Measurements from ENCODE around the gene TMEM72.

Gene TMEM72

GRCh38 chr10:44969854-44970253 is 58.7 kb downstream of the TMEM72 start:
- DNase-seq: no peak

DNA sequence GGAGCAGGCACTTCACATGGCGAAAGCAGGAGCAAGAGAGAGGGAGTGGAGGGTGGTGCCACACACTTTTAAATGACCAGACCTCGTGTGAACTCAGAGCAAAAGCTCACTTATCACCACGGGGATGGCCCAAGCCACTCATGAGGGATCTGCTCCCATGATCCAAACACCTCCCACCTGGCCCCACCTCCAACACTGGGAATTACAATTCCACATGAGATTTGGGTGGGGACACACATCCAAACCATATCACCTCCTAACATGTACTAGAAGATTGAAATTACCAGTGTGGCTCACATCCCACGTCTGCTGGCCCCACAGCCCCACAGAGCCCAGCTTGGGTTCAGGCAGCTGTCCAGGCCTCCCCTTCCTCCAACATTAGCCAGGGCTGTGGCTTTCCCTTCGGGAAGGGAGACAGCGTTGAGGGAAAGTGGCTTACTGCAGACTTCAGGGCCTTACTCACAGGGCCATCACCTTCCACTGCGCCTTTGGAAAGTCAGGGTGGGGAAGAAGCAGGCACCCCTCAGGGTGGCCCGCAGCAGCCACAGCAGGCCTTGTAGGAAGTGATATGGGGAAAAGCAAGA is 59.8 kb downstream of the TMEM72 start:
- DNase-seq: no peak

DNA sequence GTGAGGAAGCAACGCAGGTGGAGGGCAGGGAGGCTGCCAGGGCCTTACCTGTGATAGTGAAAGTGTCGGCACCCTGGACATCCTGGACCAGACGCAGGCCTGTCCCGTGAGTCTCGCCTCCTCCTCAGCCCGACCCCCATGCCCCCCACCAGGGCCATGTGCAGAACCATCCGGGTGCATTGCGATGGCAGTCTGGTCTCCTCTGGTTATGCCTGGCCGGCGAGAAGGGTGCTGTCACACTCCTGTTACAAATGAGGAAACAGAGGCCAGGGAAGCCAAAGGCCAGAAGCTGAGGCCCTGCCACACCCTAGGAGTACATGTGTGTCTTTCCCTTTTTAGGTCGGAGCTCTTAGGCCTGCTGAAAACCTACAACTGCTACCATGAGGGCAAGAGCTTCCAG is 60.3 kb downstream of the TMEM72 start:
- DNase-seq: no peak

DNA sequence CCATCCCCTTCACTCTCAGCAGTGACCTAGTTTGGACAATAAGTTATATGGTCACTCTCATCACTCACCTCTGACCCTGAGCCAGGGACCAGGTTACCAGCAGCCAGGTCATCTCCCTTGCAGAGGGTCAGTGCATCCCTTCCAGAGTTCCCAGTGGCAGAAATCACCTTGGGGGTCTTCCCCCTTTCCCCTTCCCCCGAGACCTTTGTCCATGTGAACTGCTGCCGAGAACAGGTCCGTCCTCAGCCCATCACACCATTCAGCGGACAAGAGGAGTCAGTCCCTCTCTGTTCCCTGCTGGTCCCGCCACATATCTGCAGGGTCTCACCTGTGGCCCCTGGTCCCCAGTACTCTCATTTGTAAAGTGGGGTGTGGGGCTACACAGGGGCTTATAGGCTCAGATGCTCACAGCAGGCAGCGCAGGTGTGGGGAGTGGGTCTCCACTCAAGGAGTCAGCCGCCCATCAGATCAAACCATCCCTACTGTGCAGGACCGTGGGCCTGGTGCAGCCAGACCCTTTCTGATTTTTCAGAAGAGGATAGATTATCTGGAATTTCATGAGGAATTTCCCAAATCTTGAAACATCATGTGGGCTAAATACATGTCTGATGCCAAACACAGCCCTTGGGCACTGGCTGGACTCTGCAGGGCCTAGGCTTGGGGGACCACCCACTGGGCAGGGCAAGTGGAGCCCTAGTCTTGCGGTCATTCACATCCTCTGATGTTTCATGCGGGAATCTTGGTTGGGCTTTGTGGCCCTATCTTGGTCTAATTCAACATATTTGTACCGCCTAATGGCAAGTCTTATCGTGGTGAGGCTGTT is 61.0 kb downstream of the TMEM72 start:
- no peak for DNase-seq

- no peak for DNase-seq
These were observed 61.8 kb downstream of the TMEM72 start for GRCh38 chr10:44972874-44973306.

DNA sequence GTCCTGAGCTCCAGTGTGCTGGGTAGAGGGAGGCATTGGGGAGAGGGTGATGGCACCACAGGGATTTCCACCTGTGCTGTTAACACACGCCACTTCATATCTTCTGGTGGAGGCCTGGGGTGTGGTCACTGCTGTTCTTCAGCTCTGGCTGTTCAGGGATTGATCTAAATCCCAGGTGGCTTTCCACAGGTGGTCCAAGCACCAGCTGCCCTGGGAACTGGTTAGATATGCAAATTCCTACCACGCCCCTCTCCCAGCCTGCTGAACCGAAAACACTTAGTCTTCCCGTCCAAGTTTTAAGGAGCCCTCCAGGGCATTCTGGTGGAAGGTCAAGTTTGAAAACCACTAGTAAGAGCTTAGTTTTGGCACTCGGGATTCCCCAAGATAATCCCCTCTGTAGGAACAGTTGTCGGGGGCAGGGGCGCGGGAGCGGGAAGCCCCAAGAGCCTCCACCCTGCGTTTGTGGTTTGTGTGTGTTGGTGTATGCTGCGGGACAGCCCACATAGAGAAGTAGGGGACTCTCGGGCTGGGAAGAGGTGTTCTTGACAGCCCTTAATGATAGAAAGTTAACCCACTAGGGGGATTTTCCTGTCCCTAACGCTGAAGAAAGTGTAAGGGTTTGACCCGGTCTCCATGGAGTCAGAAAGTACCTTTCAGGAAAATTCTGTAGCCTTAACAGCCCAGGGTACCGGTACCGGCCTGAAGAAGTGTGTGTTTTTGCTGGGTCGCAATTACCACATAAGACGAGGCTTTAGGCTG is 62.4 kb downstream of the TMEM72 start:
- DNase-seq: no peak

DNA sequence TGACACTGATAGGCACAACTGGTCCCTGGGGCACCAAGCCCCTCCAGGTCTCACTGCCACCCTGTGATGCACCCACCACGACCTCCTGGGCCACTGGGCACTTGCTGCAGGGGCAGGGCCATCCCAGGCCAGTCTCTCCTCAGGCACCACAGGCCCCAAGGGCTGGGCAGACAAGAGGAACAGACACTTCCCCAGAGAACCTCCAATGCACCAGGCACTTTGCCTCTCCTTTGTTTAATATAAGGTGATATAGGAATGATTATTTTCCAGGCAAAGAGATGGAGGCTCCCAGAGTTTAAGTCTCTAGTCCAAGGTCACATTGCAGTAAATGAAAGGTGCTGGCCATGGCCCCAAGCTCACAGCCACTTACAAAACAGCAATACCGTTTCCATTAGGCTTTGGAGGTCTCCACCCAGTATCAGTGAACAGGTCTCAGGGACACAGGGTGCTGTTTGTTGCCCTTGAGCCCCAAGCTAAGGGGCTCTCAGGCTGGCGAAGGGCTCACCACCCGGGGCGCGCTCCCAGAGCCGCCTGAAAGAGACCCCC is 63.0 kb downstream of the TMEM72 start:
- no peak for DNase-seq

DNA sequence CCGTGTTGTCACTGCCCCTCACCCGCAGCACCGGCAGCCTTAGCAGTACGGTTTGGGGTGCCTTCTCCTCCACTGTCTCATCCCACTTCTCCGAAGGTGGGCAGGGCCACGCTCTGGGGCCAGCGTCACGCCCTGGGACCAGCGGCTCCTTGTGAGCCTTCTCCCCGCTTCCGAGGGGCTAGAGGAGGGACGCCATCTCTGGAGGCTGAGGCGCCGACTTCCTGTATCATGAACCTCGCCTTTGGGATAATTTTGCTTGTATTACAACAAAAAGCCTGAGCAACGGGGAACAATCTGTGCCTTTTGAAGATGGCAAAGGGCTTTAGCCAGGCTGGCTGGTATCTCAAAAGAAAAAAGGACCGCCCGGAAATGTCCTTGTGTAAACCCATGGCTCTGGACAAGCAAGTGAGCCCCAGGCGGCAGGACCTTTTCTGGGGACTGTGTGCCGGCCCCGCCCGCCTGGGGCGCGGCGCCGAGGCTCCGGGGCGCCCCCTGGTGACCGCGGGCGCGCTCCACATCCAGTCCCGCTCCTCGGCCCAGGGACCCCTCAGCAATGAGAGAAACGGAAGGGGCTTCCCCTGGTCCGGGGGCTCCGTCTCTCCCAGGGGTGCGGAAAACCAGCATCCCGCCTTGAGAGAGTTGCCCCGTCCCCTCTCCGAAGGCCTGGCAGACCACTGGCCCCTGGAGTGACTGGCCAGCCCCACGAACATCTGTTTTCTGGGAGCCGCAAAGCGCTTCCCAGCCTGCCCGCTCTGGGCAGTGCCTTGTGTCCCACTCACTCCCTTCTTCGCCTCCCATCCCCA is 63.7 kb downstream of the TMEM72 start:
- peak; percentile 79 for DNase-seq

DNA sequence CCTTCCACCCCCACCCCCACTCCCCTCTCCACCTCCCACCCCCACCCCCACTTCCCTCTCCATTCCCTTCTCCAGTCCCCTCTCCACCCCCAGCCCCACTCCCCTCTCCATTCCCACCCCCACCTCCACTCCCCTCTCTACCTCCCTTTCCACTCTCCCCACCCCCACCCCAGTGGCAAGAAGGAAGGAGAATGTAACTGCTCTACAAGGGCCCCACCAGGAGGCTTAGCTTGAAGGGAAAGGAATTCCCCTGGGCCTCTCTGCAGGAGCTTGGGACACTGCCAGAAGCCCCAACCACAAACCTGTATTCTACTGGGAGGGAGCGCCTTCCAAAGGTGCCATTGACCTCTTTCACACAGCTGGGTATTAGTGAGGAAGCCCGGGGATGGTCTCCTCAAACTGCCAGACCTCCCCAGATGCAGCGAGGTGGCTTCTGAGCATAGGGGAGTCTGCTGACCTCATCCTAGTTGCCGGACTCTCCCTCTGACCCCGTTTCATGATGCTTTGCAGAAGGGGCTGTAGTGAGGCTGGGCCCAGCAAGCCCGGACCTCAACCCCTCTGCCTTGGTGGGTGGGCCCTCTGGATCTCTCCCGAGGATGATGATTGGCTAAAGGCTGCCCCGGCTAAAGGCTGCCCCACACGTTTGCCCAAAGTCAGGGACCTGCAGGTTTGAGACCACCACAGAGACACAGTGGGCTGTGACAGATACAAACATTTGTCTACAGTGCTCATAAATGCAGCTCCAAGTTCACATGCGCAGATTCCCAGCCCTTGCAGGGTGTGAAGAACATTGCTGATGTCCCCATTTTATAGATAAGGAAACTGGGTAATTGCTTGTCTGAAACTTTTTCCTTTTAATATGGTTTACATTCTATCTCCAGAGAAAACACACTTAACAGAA is 64.5 kb downstream of the TMEM72 start:
- no peak for DNase-seq

- no peak for DNase-seq
These were observed 65.4 kb downstream of the TMEM72 start for GRCh38 chr10:44976352-44977198.

GRCh38 chr10:44977287-44978212 is 66.4 kb downstream of the TMEM72 start:
- no peak for DNase-seq

DNA sequence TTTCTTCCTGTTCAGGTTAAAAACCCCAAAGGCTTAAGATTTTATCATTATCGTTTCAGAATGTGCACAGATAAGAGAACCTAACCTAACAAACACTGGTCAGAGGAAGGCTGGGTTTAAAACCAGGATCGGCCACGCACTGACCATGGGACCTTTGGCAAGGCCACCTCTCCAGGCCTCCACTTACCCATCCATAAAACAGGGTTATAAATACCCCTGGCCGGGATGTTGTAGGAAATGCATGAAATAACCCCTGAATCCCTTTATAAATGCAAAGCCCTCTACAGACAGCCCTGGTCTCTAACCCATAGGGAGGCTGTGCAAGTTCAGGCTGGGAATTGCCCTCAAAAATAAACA is 67.1 kb downstream of the TMEM72 start:
- no peak for DNase-seq

GRCh38 chr10:44978570-44979280 is 67.6 kb downstream of the TMEM72 start, which contains the start of gene DEPP1:
TSS of gene DEPP1 (minus strand) at chr10:44978809. CDS start at chr10:44978030, 779 bp downstream.
- DNase-seq: no peak

- DNase-seq: no peak
These were observed 68.4 kb downstream of the TMEM72 start for GRCh38 chr10:44979281-44980191.

DNA sequence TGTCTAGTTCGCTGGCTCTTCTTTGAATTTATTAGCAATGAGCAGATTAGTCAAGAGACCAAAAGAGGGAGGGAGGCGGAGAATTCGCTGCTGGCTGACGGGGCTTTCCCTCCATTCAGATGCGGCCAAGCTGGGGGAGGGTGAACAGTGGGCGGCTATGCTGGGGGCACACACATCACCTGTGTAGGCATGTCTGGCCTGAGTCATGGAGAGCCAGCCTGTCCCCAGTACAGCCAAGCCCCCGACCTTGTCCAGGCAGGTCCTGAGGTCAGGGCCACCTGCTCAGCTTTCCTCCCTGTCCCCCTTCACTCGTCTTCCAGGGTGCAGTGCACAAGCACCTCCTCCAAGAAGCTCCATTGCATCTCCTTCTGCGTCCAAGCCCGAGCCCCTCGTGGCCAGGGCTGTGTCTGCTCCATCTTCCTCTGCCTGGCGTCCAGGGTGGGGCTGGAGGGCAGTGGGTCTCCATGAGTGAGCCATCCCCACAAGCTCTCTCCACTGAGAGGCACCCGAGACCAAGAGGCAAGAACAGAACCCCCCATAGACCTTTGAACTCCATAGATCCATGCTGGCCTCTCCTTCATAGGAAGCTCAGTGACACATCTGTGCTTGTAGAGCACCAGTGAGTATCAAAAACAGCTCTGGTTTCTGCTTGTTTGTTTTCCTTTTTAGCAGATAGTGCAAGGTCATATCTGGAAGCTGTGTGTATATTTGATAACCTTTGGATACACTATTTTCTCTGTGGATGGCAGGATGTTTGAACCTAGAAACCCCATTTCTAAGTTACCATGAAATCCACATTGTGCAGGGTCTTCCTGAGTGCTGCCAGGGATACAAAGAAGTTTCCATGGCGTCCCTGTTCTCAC is 69.4 kb downstream of the TMEM72 start:
- no peak for DNase-seq

Measured in stimulated activated CD8-positive, alpha-beta memory T cell treated with anti-CD3 and anti-CD28 coated beads, Interleukin-4, amount 100 ng/mL, for 48 hours (primary cell).